HG02973 (cell line): Measurements from ENCODE around the gene MAP7D3.
"Not testable (repeated sequence)": the region's sequence is repeated elsewhere in the genome, so short reads cannot be mapped to it uniquely, and the experiment has no call there.

ENCODE experiments used
- ATAC-seq: cut with Tn5 transposase; IDR thresholded peaks from one replicate; pipeline ENCODE4 v1.9.1; 2021; ENCODE audit warnings: moderate library complexity; ENCODE audit not compliant: unreplicated experiment

Gene MAP7D3

GRCh38 chrX:136186023-136186413 lies 65.2 kb downstream of the MAP7D3 start:
- ATAC-seq = no peak

- ATAC-seq = no peak
These were observed 65.7 kb downstream of the MAP7D3 start for GRCh38 chrX:136185401-136186022.

- ATAC-seq = no peak
These were observed 67.3 kb downstream of the MAP7D3 start for GRCh38 chrX:136183917-136184316.

- ATAC-seq = no peak
These were observed 68.0 kb downstream of the MAP7D3 start for GRCh38 chrX:136183172-136183571.

- ATAC-seq = no peak
These were observed 68.8 kb downstream of the MAP7D3 start for GRCh38 chrX:136182414-136182813.

- ATAC-seq = no peak
These were observed 72.1 kb downstream of the MAP7D3 start for GRCh38 chrX:136179133-136179532.

- ATAC-seq = no peak
These were observed 74.8 kb downstream of the MAP7D3 start for GRCh38 chrX:136176399-136176825.

GRCh38 chrX:136171420-136171819 lies 79.8 kb downstream of the MAP7D3 start:
- no peak for ATAC-seq

GRCh38 chrX:136170139-136170800 lies 80.9 kb downstream of the MAP7D3 start:
- no peak for ATAC-seq

GRCh38 chrX:136168929-136169735 lies 82.1 kb downstream of the MAP7D3 start:
- no peak for ATAC-seq

- ATAC-seq = not testable (repeated sequence)
These were observed 83.2 kb downstream of the MAP7D3 start for GRCh38 chrX:136167989-136168388.

GRCh38 chrX:136166221-136166855 lies 84.9 kb downstream of the MAP7D3 start:
- no peak for ATAC-seq

- no peak for ATAC-seq
These were observed 85.8 kb downstream of the MAP7D3 start for GRCh38 chrX:136165406-136165805.

- ATAC-seq = no peak
These were observed 87.5 kb downstream of the MAP7D3 start for GRCh38 chrX:136163689-136164088.
